Psoas muscle (tissue), 8 donors: ENCODE measurements around the gene BORCS6. TPM values are rescaled to one million over a fixed set of nuclear protein-coding genes. Genes with fewer than 3 reads are reported as not detected.

Experiments used
- ATAC-seq, 4 donors: fragments of 200-7000 bp; cut with Tn5 transposase; one replicate each; pipeline ENCODE4 v1.9.1; 2020; ENCODE audit warnings: moderate library complexity in 3 of 4, mild to moderate bottlenecking in 2 of 4
- DNase-seq, 2 donors: peaks; one replicate each; pipeline ENCODE4 v3.0.0-alpha.2; 2020
- H3K27ac ChIP-seq: fragments of 200-600 bp; one replicate; pipeline ENCODE4 v1.8.0; 2022
- H3K27me3 ChIP-seq, 3 donors: fragments of 200-600 bp in 1 of 3; one replicate each; pipeline versions ENCODE4 v1.6.1 to v1.8.0; 2013 to 2022; ENCODE audit warnings: low read length in 2 of 3, mild to moderate bottlenecking in 2 of 3, moderate library complexity in 1 of 3; ENCODE audit not compliant: insufficient read depth in 3 of 3
- H3K36me3 ChIP-seq, 2 donors: fragments of 200-600 bp in 1 of 2; one replicate each; pipeline versions ENCODE4 v1.6.1 to v1.8.0; 2013 to 2022; ENCODE audit warnings: low read depth in 1 of 2, mild to moderate bottlenecking in 1 of 2, moderate library complexity in 1 of 2; ENCODE audit not compliant: insufficient read depth in 1 of 2
- H3K4me1 ChIP-seq: fragments of 200-600 bp; one replicate; pipeline ENCODE4 v1.8.0; 2022
- H3K4me3 ChIP-seq: fragments of 200-600 bp; one replicate; pipeline ENCODE4 v1.8.0; 2022; ENCODE audit warnings: mild to moderate bottlenecking
- H3K9me3 ChIP-seq: fragments of 200-600 bp; one replicate; pipeline ENCODE4 v1.8.0; 2022
- CTCF ChIP-seq: fragments of 200-600 bp; IDR thresholded peaks from one replicate; pipeline ENCODE4 v1.8.0; 2022; ENCODE audit warnings: antibody characterized with exemption
- WGBS, 3 donors: extraction: QIAGEN DNeasy Blood & Tissue Kit; methylation state at CpG; one replicate each; pipeline versions ENCODE4 v1.1.6 to v1.1.7; 2013; 5-methylcytosine and 5-hydroxymethylcytosine counted together
- intact Hi-C, 2 donors: fragments of 100-400 bp; cut with DNase I; formaldehyde crosslinking; loops; one replicate each; pipeline versions ENCODE4 v1.11.0 to v1.14.2; 2022
- polyA plus RNA-seq, 3 donors: library from polyadenylated mRNA; stranded (reverse); fragments of 200-250 nt; gene quantifications; one replicate each; pipeline ENCODE4 v1.2.3, GENCODE V29; 2013
- total RNA-seq, 4 donors: library from RNA; stranded (reverse); fragmentation: NEBNext Ultra II Directional in 2 of 4; extraction: Animal tissue kit (Norgen Biotek cat#: 25700) in 2 of 4; gene quantifications; one replicate each; pipeline versions ENCODE4 v1.2.1 to v1.2.4, GENCODE V29; 2021 to 2023
- donor health status: healthy with polysubstance abuse.
- donor health status: DM: no; HTN: no; CAD: no; lungs with moderate emphysema.
- donor health status: Bipolar disorder and iron deficiency.
- donor health status: healthy.
- donor health status: DM: yes; HTN: yes; CAD: no.
- donor health status: DM: no; HTN: no; CAD: no.
- donor health status: DM: no; HTN: no; CAD: no.
- donor health status: DM: yes; HTN: yes; CAD: no.

BORCS6 gene
- total and polyA plus RNA-seq, 7 donors = 8.8 to 19.3 (median 11.2) TPM

DNA sequence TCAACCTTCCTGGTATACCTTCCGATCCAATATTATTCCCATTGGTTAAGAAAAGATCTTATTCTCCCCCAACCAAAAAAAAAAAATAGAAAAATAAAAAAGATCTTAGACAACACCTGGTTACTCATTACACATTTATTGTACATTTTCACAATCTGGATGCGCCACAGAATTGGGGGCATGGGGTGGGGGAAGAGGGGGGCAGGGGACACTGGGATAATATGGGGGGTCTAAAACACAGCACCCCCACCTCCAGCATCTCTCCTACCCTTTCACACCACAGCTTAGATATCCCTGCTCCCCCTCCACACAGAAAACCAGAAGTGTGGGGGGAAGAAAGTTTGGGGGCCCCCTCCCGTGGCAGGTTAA, 31.0 kb downstream of the BORCS6 start:
- intact Hi-C loops = loop anchor here in 1 of 2 donors (2.0 kb wide), 2 partner anchors 20 to 64 kb away; no protein-coding TSS in a partner anchor

GRCh38 chr17:8158267-8159031, 31.5 kb downstream of the BORCS6 start:
- Histone ChIP-seq H3K27me3 (no peaks in the 10 kb centered on the region), H3K4me1 (peaks cover 25% of the 10 kb centered on the region), H3K4me3 (peak overlapping the region; percentile 17), H3K9me3 (no peaks in the 10 kb centered on the region), H3K36me3 (peaks cover 0 to 27% of the 10 kb centered on the region in 2 donors), H3K27ac (peak overlapping the region; percentile 100)
- 22 to 37% (median 25%) methylated on average over 20 of the region's 20 CpGs for WGBS, 3 donors
- TF ChIP-seq CTCF = peak; percentile 96
- ATAC-seq = peak; percentile 16 to 23 (median 21)
- DNase-seq = peak; percentile 92 to 96
- intact Hi-C loops = loop anchor here in 1 of 2 donors (2.0 kb wide), 2 partner anchors 20 to 64 kb away; no protein-coding TSS in a partner anchor

More for the DNA sequence above, 31.0 kb downstream of the BORCS6 start:
- ATAC-seq = no peak
- WGBS, 3 donors = 58 to 63% (median 60%) methylated on average over 3 of the region's 3 CpGs
- H3K4me3 ChIP-seq = peak overlapping the region; percentile 17
- H3K36me3 ChIP-seq = peaks cover 0 to 26% of the 10 kb centered on the region in 2 donors
- no peak for DNase-seq
- peaks cover 26% of the 10 kb centered on the region for H3K4me1 ChIP-seq
- no peaks in the 10 kb centered on the region for H3K27me3 ChIP-seq
- no peak for TF ChIP-seq CTCF
- H3K27ac ChIP-seq = peak overlapping the region; percentile 100
- H3K9me3 ChIP-seq = no peaks in the 10 kb centered on the region

GRCh38 chr17:8156246-8156992, 33.6 kb downstream of the BORCS6 start:
- Histone ChIP-seq H3K36me3 (peaks cover 0 to 30% of the 10 kb centered on the region in 2 donors), H3K4me1 (peaks cover 31% of the 10 kb centered on the region), H3K27ac (peak overlapping the region; percentile 100), H3K9me3 (no peaks in the 10 kb centered on the region), H3K27me3 (no peaks in the 10 kb centered on the region), H3K4me3 (peak overlapping the region; percentile 97)
- no peak for TF ChIP-seq CTCF
- 0 to 1% (median 1%) methylated on average over 59 of the region's 59 CpGs for WGBS, 3 donors
- ATAC-seq (peak; percentile 59 to 68 (median 64)), DNase-seq (peak; percentile 100)
- intact Hi-C loops = loop anchor here in 1 of 2 donors (2.0 kb wide), 1 partner anchor 36 kb away; no protein-coding TSS in a partner anchor

GRCh38 chr17:8155996-8156245, 34.1 kb downstream of the BORCS6 start:
- Histone ChIP-seq H3K27ac (peak overlapping the region; percentile 100), H3K4me3 (peak overlapping the region; percentile 97), H3K4me1 (peaks cover 27% of the 10 kb centered on the region), H3K27me3 (no peaks in the 10 kb centered on the region), H3K9me3 (no peaks in the 10 kb centered on the region), H3K36me3 (peaks cover 0 to 25% of the 10 kb centered on the region in 2 donors)
- no peak for TF ChIP-seq CTCF
- DNase-seq (peak in 1 of 2 donors; percentile 60), ATAC-seq (no peak)
- 0 to 1% (median 0%) methylated on average over 11 of the region's 11 CpGs for WGBS, 3 donors
- intact Hi-C loops = loop anchor here in 1 of 2 donors (2.0 kb wide), 1 partner anchor 35 kb away; no protein-coding TSS in a partner anchor
